Heart left ventricle (tissue), 16 donors: Measurements from ENCODE around the gene THPO. TPM values are rescaled to one million over a fixed set of nuclear protein-coding genes. Genes with fewer than 3 reads are reported as not detected.

Experiments used
- ATAC-seq, 4 donors: fragments of 200-7000 bp; cut with Tn5 transposase; one replicate each; pipeline ENCODE4 v1.9.1; 2020 to 2022; ENCODE audit warnings: moderate library complexity in 4 of 4, mild to moderate bottlenecking in 3 of 4, moderate number of reproducible peaks in 1 of 4
- DNase-seq, 5 donors: peaks; one replicate each; pipeline ENCODE4 v3.0.0-alpha.2; 2020
- H3K27ac ChIP-seq, 12 donors: fragments of 200-600 bp; sonication (generic) in 4 of 12; one replicate each; pipeline versions ENCODE4 v1.5.0 to v1.8.0; 2016 to 2022; ENCODE audit warnings: mild to moderate bottlenecking in 2 of 12
- H3K27me3 ChIP-seq, 9 donors: fragments of 200-600 bp; sonication (generic) in 2 of 9; one replicate each; pipeline versions ENCODE4 v1.5.1 to v1.8.0; 2016 to 2022; ENCODE audit warnings: mild to moderate bottlenecking in 3 of 9
- H3K36me3 ChIP-seq, 9 donors: fragments of 200-600 bp; sonication (generic) in 2 of 9; one replicate each; pipeline versions ENCODE4 v1.5.0 to v1.8.0; 2018 to 2022; ENCODE audit warnings: mild to moderate bottlenecking in 2 of 9
- H3K4me1 ChIP-seq, 12 donors: fragments of 200-600 bp; sonication (generic) in 4 of 12; one replicate each; pipeline versions ENCODE4 v1.5.0 to v1.8.0; 2016 to 2022; ENCODE audit warnings: mild to moderate bottlenecking in 3 of 12
- H3K4me3 ChIP-seq, 12 donors: fragments of 200-600 bp; sonication (generic) in 4 of 12; one replicate each; pipeline versions ENCODE4 v1.5.0 to v1.8.0; 2017 to 2022; ENCODE audit warnings: mild to moderate bottlenecking in 9 of 12, moderate library complexity in 4 of 12
- H3K9me3 ChIP-seq, 12 donors: fragments of 200-600 bp; sonication (generic) in 4 of 12; one replicate each; pipeline versions ENCODE4 v1.5.0 to v1.8.0; 2016 to 2022; ENCODE audit warnings: mild to moderate bottlenecking in 1 of 12
- POLR2A ChIP-seq, 2 donors: fragments of 450-650 bp; IDR thresholded peaks; one replicate each; pipeline ENCODE4 v1.6.1; 2017; ENCODE audit warnings: antibody characterized with exemption in 2 of 2, mild to moderate bottlenecking in 2 of 2, moderate library complexity in 2 of 2
- WGBS, 4 donors: extraction: QIAGEN DNeasy Blood & Tissue Kit in 2 of 4; methylation state at CpG; one replicate each; pipeline versions ENCODE4 v1.1.5 to v1.1.7; 2013 to 2018; 5-methylcytosine and 5-hydroxymethylcytosine counted together
- intact Hi-C, 10 donors: fragments of 100-400 bp; cut with DNase I; formaldehyde crosslinking; loops; one replicate each; pipeline versions ENCODE4 v1.11.1 to v1.14.2; 2022
- polyA plus RNA-seq, 2 donors: library from polyadenylated mRNA; stranded (reverse); fragments of 200-250 nt; gene quantifications; one replicate each; pipeline ENCODE4 v1.2.3, GENCODE V29; 2013
- total RNA-seq, 9 donors: library from RNA; depleted of rRNA in 2 of 9; stranded (reverse); fragments of >200 nt in 2 of 9; fragmentation: NEBNext Ultra II Directional in 3 of 9; extraction: Animal tissue kit (Norgen Biotek cat#: 25700) in 3 of 9; gene quantifications; one replicate each; pipeline versions ENCODE4 v1.1.0 to v1.2.4, GENCODE V29; 2016 to 2023
- TF ChIP-seq, protein P1 (sequence below), 12 donors: fragments of 200-600 bp; sonication (generic) in 4 of 12; IDR thresholded peaks; one replicate each; pipeline versions ENCODE4 v1.5.0 to v1.8.0; 2018 to 2022; ENCODE audit warnings: antibody characterized with exemption in 12 of 12, mild to moderate bottlenecking in 5 of 12
- donor health status: ischemic (EF 13 %, LVEDD 7.1; RV severe dilation, severe dysfunction).
- donor health status: healthy with polysubstance abuse.
- donor health status: DM: no; HTN: yes; CAD: no.
- donor health status: DM: no; HTN: no; CAD: no.
- donor health status: ischemic (EF 25% LVEDD 6.9; RV normal size, moderate dysfunction).
- donor health status: ischemic (EF 25% LVEDD 5.7; RV mildly dilated, moderate dysfunction).
- donor health status: healthy.
- donor health status: DM: yes; HTN: yes; CAD: no.
- donor health status: ischemic (EF 35%, LVEDD 5.7; RV mildly dilated, moderate dysfunction).
- donor health status: nonischemic (EF 11% LVEDD 7.7; RV severe dilation, severe dysfunction).
- donor health status: DM: yes; HTN: yes; CAD: no.
- donor health status: PGD.
- donor health status: ischemic (EF 29% LVEDD 5.4; RV normal size, mild dysfunction).
- donor health status: nonischemic (EF 23%, LVEDD 6.1; RV moderate dilation, normal function).

Gene THPO
- total and polyA plus RNA-seq, 11 donors = 0.12 to 0.68 (median 0.28) TPM; not detected in 5

DNA sequence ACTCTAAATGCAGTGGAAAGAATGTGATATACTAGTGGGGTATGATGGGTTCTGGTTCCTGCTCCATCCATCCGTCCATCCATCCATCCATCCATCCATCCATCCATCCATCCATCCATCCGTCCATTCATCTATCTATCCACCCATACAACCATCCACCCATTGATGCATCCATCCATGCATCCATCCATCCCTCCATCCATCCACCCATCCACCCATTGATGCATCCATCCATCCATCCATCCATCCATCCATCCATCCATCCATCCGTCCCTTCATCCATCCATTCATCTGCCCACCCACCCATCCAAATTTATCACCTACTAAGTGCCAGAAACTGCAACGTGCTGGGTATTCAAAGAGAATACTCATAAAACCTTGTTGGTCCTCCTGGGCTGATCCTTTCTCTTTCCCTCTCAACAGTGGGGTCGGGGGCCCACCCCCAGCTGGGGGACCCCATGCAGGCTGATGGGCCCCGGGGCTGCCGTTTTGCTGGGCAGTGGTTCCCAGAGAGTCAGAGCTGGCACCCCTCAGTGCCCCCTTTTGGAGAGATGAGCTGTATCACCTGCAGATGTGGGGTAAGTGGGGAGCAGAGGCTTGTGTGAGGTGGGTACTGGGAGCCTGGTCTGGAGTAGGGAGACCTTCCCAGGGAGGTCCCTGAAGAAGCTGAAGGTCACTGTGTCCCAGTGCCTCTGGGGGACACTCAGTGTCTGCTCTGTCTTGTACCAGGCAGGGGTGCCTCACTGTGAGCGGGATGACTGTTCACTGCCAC lies 10.3 kb upstream of the THPO start:
- intact Hi-C loops = no loop called here
- Histone ChIP-seq H3K4me1 (no peaks in the 10 kb centered on the region), H3K4me3 (no peak overlapping the region), H3K9me3 (no peaks in the 10 kb centered on the region), H3K27me3 (peaks cover 0 to 12% (median 0%) of the 10 kb centered on the region in 9 donors), H3K36me3 (peaks cover 0 to 23% (median 0%) of the 10 kb centered on the region in 9 donors), H3K27ac (no peak overlapping the region)
- TF ChIP-seq POLR2A (IDR thresholded peaks at IDR 0.05) = no peak
- TF ChIP-seq, protein P1, sequence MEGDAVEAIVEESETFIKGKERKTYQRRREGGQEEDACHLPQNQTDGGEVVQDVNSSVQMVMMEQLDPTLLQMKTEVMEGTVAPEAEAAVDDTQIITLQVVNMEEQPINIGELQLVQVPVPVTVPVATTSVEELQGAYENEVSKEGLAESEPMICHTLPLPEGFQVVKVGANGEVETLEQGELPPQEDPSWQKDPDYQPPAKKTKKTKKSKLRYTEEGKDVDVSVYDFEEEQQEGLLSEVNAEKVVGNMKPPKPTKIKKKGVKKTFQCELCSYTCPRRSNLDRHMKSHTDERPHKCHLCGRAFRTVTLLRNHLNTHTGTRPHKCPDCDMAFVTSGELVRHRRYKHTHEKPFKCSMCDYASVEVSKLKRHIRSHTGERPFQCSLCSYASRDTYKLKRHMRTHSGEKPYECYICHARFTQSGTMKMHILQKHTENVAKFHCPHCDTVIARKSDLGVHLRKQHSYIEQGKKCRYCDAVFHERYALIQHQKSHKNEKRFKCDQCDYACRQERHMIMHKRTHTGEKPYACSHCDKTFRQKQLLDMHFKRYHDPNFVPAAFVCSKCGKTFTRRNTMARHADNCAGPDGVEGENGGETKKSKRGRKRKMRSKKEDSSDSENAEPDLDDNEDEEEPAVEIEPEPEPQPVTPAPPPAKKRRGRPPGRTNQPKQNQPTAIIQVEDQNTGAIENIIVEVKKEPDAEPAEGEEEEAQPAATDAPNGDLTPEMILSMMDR (IDR thresholded peaks at IDR 0.05) = no peak
- 80 to 83% (median 82%) methylated on average over 7 to 8 of the region's 8 CpGs for WGBS, 4 donors
- ATAC-seq (no peak), DNase-seq (no peak)

- TF ChIP-seq POLR2A (IDR thresholded peaks at IDR 0.05) = no peak
- TF ChIP-seq, protein P1 (IDR thresholded peaks at IDR 0.05) = no peak
- Histone ChIP-seq H3K27me3 (peaks cover 0 to 17% (median 1%) of the 10 kb centered on the region in 9 donors), H3K36me3 (peaks cover 0 to 28% (median 0%) of the 10 kb centered on the region in 9 donors), H3K4me1 (no peaks in the 10 kb centered on the region), H3K9me3 (no peaks in the 10 kb centered on the region), H3K27ac (no peak overlapping the region), H3K4me3 (no peak overlapping the region)
- ATAC-seq (no peak), DNase-seq (no peak)
- WGBS, 4 donors = 84 to 96% (median 93%) methylated on average over 5 to 12 of the region's 12 CpGs
- intact Hi-C loops = no loop called here
Measured at GRCh38 chr3:184387174-184387714, 9.2 kb upstream of the THPO start.

DNA sequence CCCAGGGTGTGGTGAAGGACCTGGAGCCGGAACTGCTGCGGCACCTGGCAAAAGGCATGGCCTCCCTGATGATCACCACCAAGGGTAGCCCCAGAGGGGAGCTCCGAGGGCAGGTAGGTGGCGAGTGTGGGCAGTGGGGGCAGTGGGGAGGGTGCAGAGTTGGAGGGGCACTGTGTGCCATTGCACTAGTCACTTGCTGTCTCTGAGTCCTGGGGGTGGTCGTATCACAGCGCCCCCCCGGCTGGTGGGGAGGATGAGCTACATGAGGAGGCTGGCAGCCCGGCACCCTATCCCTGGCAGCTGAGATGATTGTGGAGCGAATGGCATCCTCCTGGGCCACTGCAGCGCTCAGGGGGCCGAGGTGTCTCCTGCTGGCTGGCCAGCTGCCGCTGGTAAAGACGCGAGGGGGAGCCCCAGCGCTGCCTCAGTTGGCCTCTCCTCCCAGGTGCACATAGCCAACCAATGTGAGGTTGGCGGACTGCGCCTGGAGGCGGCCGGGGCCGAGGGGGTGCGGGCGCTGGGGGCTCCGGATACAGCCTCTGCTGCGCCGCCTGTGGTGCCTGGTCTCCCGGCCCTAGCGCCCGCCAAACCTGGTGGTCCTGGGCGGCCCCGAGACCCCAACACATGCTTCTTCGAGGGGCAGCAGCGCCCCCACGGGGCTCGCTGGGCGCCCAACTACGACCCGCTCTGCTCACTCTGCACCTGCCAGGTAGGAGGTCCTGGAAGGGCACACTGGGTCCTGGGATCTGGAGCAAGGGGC lies 8.2 kb upstream of the THPO start:
- Histone ChIP-seq H3K4me1 (peaks cover 0 to 10% (median 6%) of the 10 kb centered on the region in 12 donors), H3K27me3 (peaks cover 0 to 27% (median 9%) of the 10 kb centered on the region in 9 donors), H3K27ac (no peak overlapping the region), H3K36me3 (peaks cover 0 to 28% (median 0%) of the 10 kb centered on the region in 9 donors), H3K9me3 (no peaks in the 10 kb centered on the region), H3K4me3 (no peak overlapping the region)
- DNase-seq = no peak
- TF ChIP-seq, protein P1 (IDR thresholded peaks at IDR 0.05) = no peak
- no peak for TF ChIP-seq POLR2A (IDR thresholded peaks at IDR 0.05)
- intact Hi-C loops = no loop called here
- WGBS, 4 donors = 55 to 76% (median 58%) methylated on average over 9 to 37 of the region's 37 CpGs
- ATAC-seq = no peak
